ENCODE data around the gene DDX39A. TPM values are rescaled to one million over a fixed set of nuclear protein-coding genes. Genes with fewer than 3 reads are reported as not detected.

Gene DDX39A
- total and polyA plus RNA-seq, 2 donors (not counting 1 experiment from before 2014, with no cell fraction given) = 178 to 393 TPM

- Histone ChIP-seq H3K36me3 (replicated peaks in 1 of 2; ENCODE audit: control extremely low read depth in 1 of 2, control insufficient read depth in 1 of 2, extremely low read depth in 1 of 2, insufficient read depth in 2 of 2, low read length in 1 of 2) (peaks cover 2 to 87% of the 10 kb centered on the region in 2 experiments), H3K9ac (ENCODE audit: low read length) (no peak overlapping the region), H3K79me2 (ENCODE audit: control insufficient read depth, insufficient read depth, low read length) (peaks cover 8% of the 10 kb centered on the region), H3K4me3 (ENCODE audit: control extremely low read depth in 1 of 5, extremely low read depth in 1 of 5, insufficient read depth in 1 of 5, low read depth in 2 of 5, low read length in 4 of 5) (peak overlapping the region in 3 of 5 experiments; percentile 11 to 36 (median 11)), H4K20me1 (ENCODE audit: control insufficient read depth, insufficient read depth, low read length, poor library complexity, severe bottlenecking) (peaks cover 48% of the 10 kb centered on the region), H3K4me1 (ENCODE audit: control insufficient read depth in 2 of 2, insufficient read depth in 2 of 2, low read length in 2 of 2) (peaks cover 7 to 34% of the 10 kb centered on the region in 2 donors), H2AFZ (ENCODE audit: insufficient read depth, low read depth, low read length, poor library complexity, severe bottlenecking) (no peak overlapping the region), H3K27me3 (replicated peaks in 1 of 4; ENCODE audit: control extremely low read depth in 1 of 4, control insufficient read depth in 3 of 4, insufficient read depth in 4 of 4, low read length in 3 of 4) (no peaks in the 10 kb centered on the region), H3K9me3 (ENCODE audit: control extremely low read depth in 1 of 3, control insufficient read depth in 2 of 3, insufficient read depth in 1 of 3, low read length in 2 of 3) (peaks cover 0 to 11% (median 0%) of the 10 kb centered on the region in 3 donors), H3K27ac (ENCODE audit: low read length in 2 of 2) (peak overlapping the region in 1 of 2 donors; percentile 11), H3K4me2 (replicated peaks; ENCODE audit: low read depth, low read length, poor library complexity, severe bottlenecking) (peak overlapping the region; percentile 63)
- H3K27me3 Mint-ChIP-seq = no peaks in the 10 kb centered on the region
- DNase-seq (peak; percentile 93), ATAC-seq (ENCODE audit: low read depth) (peak; percentile 89)
- TF ChIP-seq EZH2 (IDR thresholded peaks at IDR 0.05; ENCODE audit: borderline replicate concordance, insufficient read depth, low read depth, low read length, poor library complexity, severe bottlenecking) (no peak), CTCF (IDR thresholded peaks at IDR 0.05) (peak; percentile 87)
- H3K4me3 Mint-ChIP-seq = peak overlapping the region; percentile 59
- CTCF ChIA-PET = interaction anchor here (0.6 to 8.9 kb wide), 23 partner anchors 10 to 269 kb away, joined by 3 to 213 read pairs (median 5); partner anchors contain the start of genes ADGRE5, ASF1B and PKN1
- peaks cover 41% of the 10 kb centered on the region for H3K4me1 Mint-ChIP-seq
- POLR2A ChIA-PET = interaction anchor here (0.5 to 2.1 kb wide), 11 partner anchors 10 to 313 kb away, joined by 3 to 17 read pairs (median 5); partner anchors contain the start of gene ADGRE5
- 31% methylated on average over 58 of the region's 61 CpGs for whole genome bisulfite sequencing (ENCODE audit: insufficient coverage)
- intact Hi-C loops (cut with micrococcal nuclease) = loop anchor here (1.0 to 2.0 kb wide), 6 partner anchors 13 to 269 kb away; partner anchors contain the start of genes ASF1B and DDX39A
- no peaks in the 10 kb centered on the region for H3K9me3 Mint-ChIP-seq (ENCODE audit: insufficient read depth)
- H3K27ac Mint-ChIP-seq = peak overlapping the region; percentile 88
Measured at GRCh38 chr19:14405758-14406644, 13.1 kb downstream of the DDX39A start.
